Sigmoid colon (tissue), 7 donors: Measurements from ENCODE around the gene CMKLR1. TPM values are rescaled to one million over a fixed set of nuclear protein-coding genes. Genes with fewer than 3 reads are reported as not detected.

Experiments
- DNase-seq: peaks from one replicate; pipeline ENCODE4 v3.0.0-alpha.2; 2019
- H3K27ac ChIP-seq, 4 donors: fragments of 200-600 bp; sonication (generic); one replicate each; pipeline ENCODE4 v1.5.1; 2016 to 2019; ENCODE audit warnings: mild to moderate bottlenecking in 1 of 4
- H3K27me3 ChIP-seq, 3 donors: fragments of 200-600 bp; sonication (generic); one replicate each; pipeline ENCODE4 v1.5.1; 2019; ENCODE audit warnings: mild to moderate bottlenecking in 1 of 3
- H3K36me3 ChIP-seq, 4 donors: fragments of 200-600 bp; sonication (generic); one replicate each; pipeline ENCODE4 v1.5.1; 2016 to 2019
- H3K4me1 ChIP-seq, 4 donors: fragments of 200-600 bp; sonication (generic); one replicate each; pipeline ENCODE4 v1.5.1; 2017 to 2019
- H3K4me3 ChIP-seq, 4 donors: fragments of 200-600 bp; sonication (generic); one replicate each; pipeline ENCODE4 v1.5.1; 2017 to 2019; ENCODE audit warnings: mild to moderate bottlenecking in 2 of 4, moderate library complexity in 1 of 4
- H3K9me3 ChIP-seq, 4 donors: fragments of 200-600 bp in 3 of 4; sonication (generic) in 3 of 4; one replicate each; pipeline versions ENCODE4 v1.5.1 to v1.6.1; 2013 to 2019
- CTCF ChIP-seq, 4 experiments: fragments of 450-650 bp in 3 of 4; fragments of 200-600 bp in 1 of 4; IDR thresholded peaks; one replicate each; pipeline ENCODE4 v1.5.1; 2016 to 2019; ENCODE audit warnings: antibody characterized with exemption in 4 of 4, mild to moderate bottlenecking in 3 of 4, moderate library complexity in 2 of 4
- EP300 ChIP-seq, 4 donors: sonication (generic); formaldehyde crosslinking; IDR thresholded peaks; one replicate each; pipeline ENCODE4 v1.6.1; 2017; ENCODE audit warnings: antibody characterized with exemption in 4 of 4
- POLR2A ChIP-seq, 2 donors: fragments of 450-650 bp; IDR thresholded peaks; one replicate each; pipeline ENCODE4 v1.6.1; 2016; ENCODE audit warnings: antibody characterized with exemption in 2 of 2, mild to moderate bottlenecking in 2 of 2, moderate library complexity in 2 of 2
- POLR2AphosphoS5 ChIP-seq, 4 donors: sonication (generic); formaldehyde crosslinking; IDR thresholded peaks; one replicate each; pipeline ENCODE4 v1.6.1; 2017; ENCODE audit warnings: antibody characterized with exemption in 4 of 4
- WGBS, 2 donors: extraction: QIAGEN DNeasy Blood & Tissue Kit; methylation state at CpG; one replicate each; pipeline ENCODE4 v1.1.7; 2013; 5-methylcytosine and 5-hydroxymethylcytosine counted together
- intact Hi-C: fragments of 100-400 bp; cut with DNase I; formaldehyde crosslinking; loops from one replicate; pipeline ENCODE4 v1.15.1; 2023
- polyA plus RNA-seq, 3 donors: library from polyadenylated mRNA; stranded (reverse); fragments of 200-250 nt; gene quantifications; one replicate each; pipeline ENCODE4 v1.2.3, GENCODE V29; 2013
- total RNA-seq, 4 donors: library from RNA; depleted of rRNA; stranded (reverse); fragments of >200 nt; gene quantifications; one replicate each; pipeline ENCODE4 v1.1.0, GENCODE V29; 2016
- donor health status: healthy with polysubstance abuse.
- donor health status: Bipolar disorder and iron deficiency.
- donor health status: healthy.

Gene CMKLR1
- total and polyA plus RNA-seq, 7 donors: 3.0 to 14.8 (median 10.0) TPM

DNA sequence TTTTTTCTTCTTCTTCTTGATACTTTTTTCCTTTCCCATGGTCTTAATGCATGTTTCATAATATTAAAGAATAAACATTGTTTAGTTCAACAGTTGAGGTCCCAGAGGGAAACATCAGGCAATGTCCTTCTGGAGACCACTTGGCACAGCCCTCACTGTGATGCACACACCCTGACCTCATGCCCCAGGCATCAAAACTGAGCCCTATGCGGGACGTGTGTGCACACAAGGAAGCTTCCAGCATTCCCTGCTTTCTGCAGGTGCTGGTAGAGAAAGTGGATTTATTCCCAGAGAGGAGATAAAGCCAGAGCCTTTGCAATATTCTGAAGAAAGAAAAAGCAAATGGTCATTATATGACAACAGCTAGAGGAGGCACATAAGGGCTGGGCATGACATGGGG lies 16.0 kb upstream of the CMKLR1 start:
- 63 to 77% methylated on average over 2 of the region's 2 CpGs for WGBS, 2 donors
- Histone ChIP-seq H3K36me3 (no peaks in the 10 kb centered on the region), H3K4me1 (no peaks in the 10 kb centered on the region), H3K27ac (no peak overlapping the region), H3K9me3 (no peaks in the 10 kb centered on the region), H3K27me3 (no peaks in the 10 kb centered on the region), H3K4me3 (no peak overlapping the region)
- intact Hi-C loops: no loop called here
- TF ChIP-seq POLR2AphosphoS5 (IDR thresholded peaks at IDR 0.05) (no peak), EP300 (IDR thresholded peaks at IDR 0.05) (no peak), POLR2A (IDR thresholded peaks at IDR 0.05) (no peak), CTCF (IDR thresholded peaks at IDR 0.05) (no peak)
- no peak for DNase-seq

GRCh38 chr12:108352591-108352990 lies 13.5 kb upstream of the CMKLR1 start:
- H3K9me3 ChIP-seq: no peaks in the 10 kb centered on the region
- no peak for DNase-seq
- H3K27ac ChIP-seq: no peak overlapping the region
- no peak for TF ChIP-seq EP300 (IDR thresholded peaks at IDR 0.05)
- no peak for TF ChIP-seq POLR2AphosphoS5 (IDR thresholded peaks at IDR 0.05)
- TF ChIP-seq CTCF (IDR thresholded peaks at IDR 0.05): no peak
- no peak for TF ChIP-seq POLR2A (IDR thresholded peaks at IDR 0.05)
- H3K36me3 ChIP-seq: no peaks in the 10 kb centered on the region
- H3K4me3 ChIP-seq: no peak overlapping the region
- intact Hi-C loops: no loop called here
- no peaks in the 10 kb centered on the region for H3K4me1 ChIP-seq
- no peaks in the 10 kb centered on the region for H3K27me3 ChIP-seq

DNA sequence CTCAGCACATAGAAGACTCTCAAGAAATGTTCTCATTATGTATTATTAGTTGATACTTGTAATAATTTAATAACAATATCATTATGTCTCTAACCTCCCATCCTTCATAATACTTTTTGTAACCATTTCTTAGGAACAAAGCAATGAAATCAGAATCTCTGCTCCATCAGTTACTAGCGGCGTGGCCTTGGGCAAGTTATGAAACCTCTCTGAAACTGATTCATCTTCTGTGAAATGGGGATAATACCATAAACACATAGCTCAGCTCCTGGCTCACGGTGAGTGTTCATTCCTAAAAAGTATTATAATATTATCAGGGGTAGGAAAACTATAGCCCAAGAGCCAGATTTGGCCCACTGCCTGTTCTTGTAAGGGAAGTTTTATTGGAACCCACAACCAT lies 11.4 kb upstream of the CMKLR1 start:
- WGBS, 2 donors: 87 to 88% methylated on average over 3 of the region's 3 CpGs
- Histone ChIP-seq H3K36me3 (no peaks in the 10 kb centered on the region), H3K27ac (no peak overlapping the region), H3K4me1 (no peaks in the 10 kb centered on the region), H3K9me3 (no peaks in the 10 kb centered on the region), H3K27me3 (no peaks in the 10 kb centered on the region), H3K4me3 (no peak overlapping the region)
- DNase-seq: no peak
- TF ChIP-seq EP300 (IDR thresholded peaks at IDR 0.05) (no peak), POLR2A (IDR thresholded peaks at IDR 0.05) (no peak), CTCF (IDR thresholded peaks at IDR 0.05) (no peak), POLR2AphosphoS5 (IDR thresholded peaks at IDR 0.05) (no peak)
- intact Hi-C loops: no loop called here

DNA sequence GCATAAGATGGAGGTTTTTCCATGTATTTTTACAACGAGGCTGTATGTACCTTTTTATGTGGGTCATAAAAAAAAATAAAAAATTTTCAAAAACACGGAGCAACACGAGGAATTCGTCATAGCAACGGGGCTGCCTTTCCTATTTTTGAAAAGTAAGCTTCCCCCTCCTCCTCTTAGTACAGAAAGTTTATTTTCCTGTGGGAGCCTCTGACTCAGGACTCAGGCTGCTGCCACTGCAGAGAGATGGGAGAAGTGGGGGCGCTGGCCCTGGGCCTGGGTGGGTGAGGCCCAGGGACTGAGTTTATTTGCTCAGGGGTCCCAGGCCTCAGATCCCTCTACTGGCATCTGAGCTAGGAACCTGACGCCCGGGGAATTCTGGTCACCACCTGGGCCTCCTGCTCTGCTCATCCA lies 10.2 kb upstream of the CMKLR1 start:
- TF ChIP-seq POLR2A (IDR thresholded peaks at IDR 0.05): no peak
- TF ChIP-seq EP300 (IDR thresholded peaks at IDR 0.05): no peak
- no peak for TF ChIP-seq POLR2AphosphoS5 (IDR thresholded peaks at IDR 0.05)
- no peak for TF ChIP-seq CTCF (IDR thresholded peaks at IDR 0.05)
- peak overlapping the region in 3 of 4 donors; percentile 14 to 39 (median 34) for H3K27ac ChIP-seq
- H3K4me3 ChIP-seq: no peak overlapping the region
- H3K9me3 ChIP-seq: no peaks in the 10 kb centered on the region
- no peaks in the 10 kb centered on the region for H3K4me1 ChIP-seq
- no peak for DNase-seq
- intact Hi-C loops: loop anchor here (5.0 kb wide), 1 partner anchor 98 kb away; no protein-coding TSS in a partner anchor
- WGBS, 2 donors: 39 to 53% methylated on average over 8 of the region's 8 CpGs
- no peaks in the 10 kb centered on the region for H3K36me3 ChIP-seq
- no peaks in the 10 kb centered on the region for H3K27me3 ChIP-seq

DNA sequence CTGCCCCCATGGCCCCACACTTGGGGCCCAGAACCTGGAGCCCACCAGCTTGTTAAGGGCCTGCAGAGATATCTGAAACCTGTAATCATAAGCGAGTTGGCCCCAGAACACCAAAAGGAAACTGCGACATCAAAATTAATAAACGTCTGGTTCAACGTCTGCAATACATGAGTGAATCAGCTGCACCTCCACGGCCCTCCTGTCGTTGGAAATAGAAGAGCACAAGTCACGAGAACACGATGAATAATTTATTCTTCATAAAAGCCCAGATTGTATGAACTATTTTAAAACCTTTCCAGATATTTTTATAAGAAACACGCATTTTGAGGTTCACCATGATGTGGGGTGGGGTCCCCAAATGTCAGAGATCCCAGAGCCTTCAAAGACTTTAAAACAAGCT lies 9.7 kb upstream of the CMKLR1 start:
- no peak for TF ChIP-seq CTCF (IDR thresholded peaks at IDR 0.05)
- no peak for TF ChIP-seq EP300 (IDR thresholded peaks at IDR 0.05)
- no peak for TF ChIP-seq POLR2AphosphoS5 (IDR thresholded peaks at IDR 0.05)
- TF ChIP-seq POLR2A (IDR thresholded peaks at IDR 0.05): no peak
- peak overlapping the region in 3 of 4 donors; percentile 14 to 39 (median 34) for H3K27ac ChIP-seq
- intact Hi-C loops: loop anchor here (5.0 kb wide), 1 partner anchor 98 kb away; no protein-coding TSS in a partner anchor
- H3K27me3 ChIP-seq: no peaks in the 10 kb centered on the region
- DNase-seq: no peak
- no peaks in the 10 kb centered on the region for H3K36me3 ChIP-seq
- H3K9me3 ChIP-seq: no peaks in the 10 kb centered on the region
- H3K4me1 ChIP-seq: no peaks in the 10 kb centered on the region
- WGBS, 2 donors: 84% methylated on average over 9 of the region's 9 CpGs
- H3K4me3 ChIP-seq: no peak overlapping the region
